Stimulated activated CD4-positive, alpha-beta T cell treated with anti-CD3 and anti-CD28 coated beads, Interleukin-1b, Interleukin-23, amount 100 ng/mL, for 24 hours (primary cell): ENCODE measurements around the gene FAM83F.
"Not testable (repeated sequence)": the region's sequence is repeated elsewhere in the genome, so short reads cannot be mapped to it uniquely, and the experiment has no call there.

Experiments used
- DNase-seq, 4 experiments: peaks; one replicate each; pipeline ENCODE4 v3.0.0-alpha.2; 2020; ENCODE audit warnings: low read depth in 4 of 4, low spot score in 1 of 4

Gene FAM83F

GRCh38 chr22:39992894-39993293 lies 1.9 kb upstream of the FAM83F start:
- DNase-seq = not testable (repeated sequence)

GRCh38 chr22:39994041-39994565 lies 651 bp upstream of the FAM83F start:
- DNase-seq = peak in 2 of 4 experiments; percentile 21 to 24

- no peak for DNase-seq
Measured at GRCh38 chr22:39995393-39996252, 869 bp downstream of the FAM83F start.

GRCh38 chr22:39996732-39997131 lies 2.0 kb downstream of the FAM83F start:
- no peak for DNase-seq

GRCh38 chr22:39997421-39997820 lies 2.7 kb downstream of the FAM83F start:
- DNase-seq = no peak

GRCh38 chr22:39997939-39998726 lies 3.4 kb downstream of the FAM83F start:
- no peak for DNase-seq

GRCh38 chr22:39999144-39999757 lies 4.5 kb downstream of the FAM83F start:
- DNase-seq = no peak

- DNase-seq = no peak
Measured at GRCh38 chr22:40000171-40000570, 5.4 kb downstream of the FAM83F start.

- no peak for DNase-seq
Measured at GRCh38 chr22:40001106-40001505, 6.4 kb downstream of the FAM83F start.

GRCh38 chr22:40001800-40002577 lies 7.2 kb downstream of the FAM83F start:
- DNase-seq = no peak

GRCh38 chr22:40002935-40003715 lies 8.4 kb downstream of the FAM83F start:
- no peak for DNase-seq

GRCh38 chr22:40004836-40005235 lies 10.1 kb downstream of the FAM83F start:
- no peak for DNase-seq

GRCh38 chr22:40006641-40007040 lies 11.9 kb downstream of the FAM83F start:
- DNase-seq = no peak

GRCh38 chr22:40007853-40008710 lies 13.3 kb downstream of the FAM83F start:
- no peak for DNase-seq

GRCh38 chr22:40008726-40009291 lies 14.1 kb downstream of the FAM83F start:
- no peak for DNase-seq

GRCh38 chr22:40009292-40009774 lies 14.6 kb downstream of the FAM83F start:
- DNase-seq = no peak

- DNase-seq = no peak
Measured at GRCh38 chr22:40009951-40010671, 15.4 kb downstream of the FAM83F start.

- no peak for DNase-seq
Measured at GRCh38 chr22:40010746-40011145, 16.0 kb downstream of the FAM83F start.
